Esophagus squamous epithelium (tissue), 4 donors: Measurements from ENCODE around the gene LRRC32.

ENCODE experiments used
- CTCF ChIP-seq, 6 experiments: fragments of 450-650 bp in 4 of 6; fragments of 200-600 bp in 2 of 6; sonication (generic) in 2 of 6; IDR thresholded peaks; one replicate each; pipeline ENCODE4 v1.5.1; 2016 to 2019; ENCODE audit warnings: antibody characterized with exemption in 6 of 6, mild to moderate bottlenecking in 4 of 6, moderate library complexity in 4 of 6
- POLR2A ChIP-seq, 4 donors: fragments of 450-650 bp; IDR thresholded peaks; one replicate each; pipeline ENCODE4 v1.6.1; 2017; ENCODE audit warnings: antibody characterized with exemption in 4 of 4, mild to moderate bottlenecking in 4 of 4, moderate library complexity in 3 of 4

GRCh38 chr11:76676636-76677457 lies 6.3 kb upstream of the LRRC32 start:
- TF ChIP-seq CTCF (IDR thresholded peaks at IDR 0.05) (no peak), POLR2A (IDR thresholded peaks at IDR 0.05) (no peak)
